HEK293 (cell line): Measurements from ENCODE around the gene NCBP1.

Experiments used
- CTCF ChIA-PET: fragments of 350-600 bp; formaldehyde crosslinking; extraction: SDS; loops from one replicate; lab custom pipeline; 2021; ENCODE audit warnings: antibody characterized with exemption; lab: Yijun Ruan, JAX
- POLR2A ChIA-PET: fragments of 300-600 bp; formaldehyde crosslinking; extraction: SDS; loops from one replicate; lab custom pipeline; 2020; ENCODE audit warnings: antibody characterized with exemption, inconsistent platforms; lab: Yijun Ruan, JAX
- H3K27ac ChIP-seq: fragments of 200-500 bp; sonication (Bioruptor generic); 2 replicates; pipeline ENCODE4 v1.5.1; 2014; ENCODE audit warnings: low read depth, low read length, control low read depth, inconsistent platforms; ENCODE audit errors: extremely low read depth
- H3K36me3 ChIP-seq, 2 experiments: fragments of 200-500 bp in 1 of 2; sonication (Bioruptor generic) in 1 of 2; 1 replicate in 1 of 2; 2 replicates in 1 of 2; pipeline ENCODE4 v1.5.1; 2014 to 2017; ENCODE audit warnings: inconsistent platforms in 2 of 2, low read length in 2 of 2; ENCODE audit not compliant: control insufficient read depth in 2 of 2, insufficient read depth in 1 of 2
- H3K4me1 ChIP-seq: fragments of 200-500 bp; sonication (Bioruptor generic); 2 replicates; pipeline ENCODE4 v1.5.1; 2014; ENCODE audit warnings: mild to moderate bottlenecking, low read length, inconsistent platforms; ENCODE audit not compliant: control insufficient read depth, insufficient read depth
- H3K4me3 ChIP-seq: 2 replicates; pipeline ENCODE4 v1.5.1; 2011; ENCODE audit warnings: low read depth, mild to moderate bottlenecking, control low read depth, low read length, moderate library complexity
- H3K9me3 ChIP-seq: fragments of 200-500 bp; sonication (Bioruptor generic); 2 replicates; pipeline ENCODE4 v1.5.1; 2014; ENCODE audit warnings: low read depth, low read length, inconsistent platforms; ENCODE audit not compliant: control insufficient read depth, insufficient read depth
- GLI2 ChIP-seq: fragments of 450-650 bp; formaldehyde crosslinking; IDR thresholded peaks from 2 replicates; pipeline ENCODE4; 2017; ENCODE audit warnings: missing biosample characterization, missing genetic modification characterization, low read depth, borderline replicate concordance
- KLF9 ChIP-seq: fragments of 450-650 bp; formaldehyde crosslinking; IDR thresholded peaks from 2 replicates; pipeline ENCODE4 v1.5.1; 2016; ENCODE audit warnings: missing biosample characterization, missing genetic modification characterization, low read depth
- WT1 ChIP-seq: fragments of 450-650 bp; formaldehyde crosslinking; IDR thresholded peaks from 2 replicates; pipeline ENCODE4 v1.5.1; 2016; ENCODE audit warnings: missing biosample characterization, missing genetic modification characterization
- YY1 ChIP-seq: fragments of 450-650 bp; formaldehyde crosslinking; IDR thresholded peaks from 2 replicates; pipeline ENCODE4 v1.5.1; 2018; ENCODE audit warnings: missing biosample characterization, missing genetic modification characterization
- ZFP41 ChIP-seq: fragments of 450-650 bp; formaldehyde crosslinking; IDR thresholded peaks from 2 replicates; pipeline ENCODE4 v1.5.1; 2016; ENCODE audit warnings: missing biosample characterization, missing genetic modification characterization, borderline replicate concordance
- ZNF10 ChIP-seq: fragments of 450-650 bp; formaldehyde crosslinking; IDR thresholded peaks from 2 replicates; pipeline ENCODE4 v1.5.1; 2017; ENCODE audit warnings: missing biosample characterization, missing genetic modification characterization
- ZNF114 ChIP-seq: fragments of 450-650 bp; formaldehyde crosslinking; IDR thresholded peaks from 2 replicates; pipeline ENCODE4 v1.5.0; 2017; ENCODE audit warnings: missing biosample characterization, missing genetic modification characterization
- ZNF138 ChIP-seq: fragments of 450-650 bp; formaldehyde crosslinking; IDR thresholded peaks from 2 replicates; pipeline ENCODE4 v1.5.1; 2016; ENCODE audit warnings: missing biosample characterization, missing genetic modification characterization, borderline replicate concordance
- ZNF221 ChIP-seq: fragments of 450-650 bp; formaldehyde crosslinking; IDR thresholded peaks from 2 replicates; pipeline ENCODE4 v1.5.1; 2017; ENCODE audit warnings: missing biosample characterization, missing genetic modification characterization, borderline replicate concordance
- ZNF354C ChIP-seq: fragments of 450-650 bp; formaldehyde crosslinking; IDR thresholded peaks from 2 replicates; pipeline ENCODE4 v1.5.1; 2016; ENCODE audit warnings: missing biosample characterization, missing genetic modification characterization, low read depth, borderline replicate concordance
- ZNF521 ChIP-seq: fragments of 450-650 bp; formaldehyde crosslinking; IDR thresholded peaks from 2 replicates; pipeline ENCODE4 v1.5.1; 2017; ENCODE audit warnings: missing biosample characterization, mild to moderate bottlenecking, missing genetic modification characterization
- ZNF530 ChIP-seq: fragments of 450-650 bp; formaldehyde crosslinking; IDR thresholded peaks from 2 replicates; pipeline ENCODE4 v1.5.1; 2016; ENCODE audit warnings: low read depth, missing biosample characterization, missing genetic modification characterization
- ZNF571 ChIP-seq: fragments of 450-650 bp; formaldehyde crosslinking; IDR thresholded peaks from 2 replicates; pipeline ENCODE4 v1.5.0; 2017; ENCODE audit warnings: missing biosample characterization, missing genetic modification characterization
- ZNF621 ChIP-seq: fragments of 450-650 bp; formaldehyde crosslinking; IDR thresholded peaks from 2 replicates; pipeline ENCODE4 v1.5.1; 2017; ENCODE audit warnings: missing biosample characterization, missing genetic modification characterization
- ZNF629 ChIP-seq: fragments of 450-650 bp; formaldehyde crosslinking; IDR thresholded peaks from 2 replicates; pipeline ENCODE4 v1.5.1; 2017; ENCODE audit warnings: missing biosample characterization, missing genetic modification characterization
- ZNF670 ChIP-seq: fragments of 450-650 bp; formaldehyde crosslinking; IDR thresholded peaks from 2 replicates; pipeline ENCODE4 v1.5.1; 2016; ENCODE audit warnings: missing biosample characterization, missing genetic modification characterization, low read depth
- ZNF677 ChIP-seq: fragments of 450-650 bp; IDR thresholded peaks from 2 replicates; pipeline ENCODE4 v1.5.0; 2018; ENCODE audit warnings: missing biosample characterization, mild to moderate bottlenecking, missing genetic modification characterization, moderate library complexity
- TF ChIP-seq, protein P1 (sequence below): fragments of 450-650 bp; formaldehyde crosslinking; conservative IDR thresholded peaks from 2 replicates; pipeline ENCODE4 v1.5.1; 2016; ENCODE audit warnings: low read depth, missing biosample characterization, missing genetic modification characterization
- TF ChIP-seq, protein P2 (sequence below): fragments of 450-650 bp; formaldehyde crosslinking; IDR thresholded peaks from 2 replicates; pipeline ENCODE4 v1.5.1; 2016; ENCODE audit warnings: missing biosample characterization, missing genetic modification characterization
- TF ChIP-seq, protein P3 (sequence below): fragments of 450-650 bp; formaldehyde crosslinking; IDR thresholded peaks from 2 replicates; pipeline ENCODE4 v1.5.1; 2016; ENCODE audit warnings: missing biosample characterization, missing genetic modification characterization, low read depth
- TF ChIP-seq, protein P4 (sequence below): fragments of 450-650 bp; formaldehyde crosslinking; IDR thresholded peaks from 2 replicates; pipeline ENCODE4 v1.5.1; 2017; ENCODE audit warnings: missing biosample characterization, missing genetic modification characterization

The NCBP1 gene

DNA sequence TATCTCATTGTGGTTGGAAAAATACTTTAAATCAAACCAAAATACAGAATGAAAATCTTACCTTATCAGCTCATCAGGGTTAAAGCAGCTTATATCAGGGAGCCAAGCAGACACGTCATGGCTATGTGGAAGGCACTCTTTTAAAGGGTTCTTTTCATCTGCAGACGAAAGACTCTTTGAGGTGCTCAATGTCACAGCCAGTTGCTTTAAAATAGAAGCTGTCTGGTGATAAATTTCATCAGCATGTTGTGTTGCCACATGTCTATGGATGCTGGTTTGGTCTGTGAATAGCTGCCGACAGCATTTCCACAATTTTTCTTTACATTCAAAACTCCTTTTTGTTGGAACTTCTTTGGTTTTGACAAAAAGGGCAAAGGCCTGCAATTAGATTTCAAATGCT lies 8.0 kb upstream of the NCBP1 start:
- TF ChIP-seq ZFP41 (tag by site-specific recombination) (no peak), ZNF621 (tag by site-specific recombination) (no peak), ZNF521 (no peak), ZNF629 (tag by site-specific recombination) (no peak), YY1 (tag by site-specific recombination) (no peak), WT1 (tag by site-specific recombination) (no peak), ZNF10 (tag by site-specific recombination) (no peak), ZNF138 (no peak), ZNF114 (no peak), ZNF530 (tag by site-specific recombination) (no peak), GLI2 (tag by site-specific recombination) (no peak)
- TF ChIP-seq, protein P1, sequence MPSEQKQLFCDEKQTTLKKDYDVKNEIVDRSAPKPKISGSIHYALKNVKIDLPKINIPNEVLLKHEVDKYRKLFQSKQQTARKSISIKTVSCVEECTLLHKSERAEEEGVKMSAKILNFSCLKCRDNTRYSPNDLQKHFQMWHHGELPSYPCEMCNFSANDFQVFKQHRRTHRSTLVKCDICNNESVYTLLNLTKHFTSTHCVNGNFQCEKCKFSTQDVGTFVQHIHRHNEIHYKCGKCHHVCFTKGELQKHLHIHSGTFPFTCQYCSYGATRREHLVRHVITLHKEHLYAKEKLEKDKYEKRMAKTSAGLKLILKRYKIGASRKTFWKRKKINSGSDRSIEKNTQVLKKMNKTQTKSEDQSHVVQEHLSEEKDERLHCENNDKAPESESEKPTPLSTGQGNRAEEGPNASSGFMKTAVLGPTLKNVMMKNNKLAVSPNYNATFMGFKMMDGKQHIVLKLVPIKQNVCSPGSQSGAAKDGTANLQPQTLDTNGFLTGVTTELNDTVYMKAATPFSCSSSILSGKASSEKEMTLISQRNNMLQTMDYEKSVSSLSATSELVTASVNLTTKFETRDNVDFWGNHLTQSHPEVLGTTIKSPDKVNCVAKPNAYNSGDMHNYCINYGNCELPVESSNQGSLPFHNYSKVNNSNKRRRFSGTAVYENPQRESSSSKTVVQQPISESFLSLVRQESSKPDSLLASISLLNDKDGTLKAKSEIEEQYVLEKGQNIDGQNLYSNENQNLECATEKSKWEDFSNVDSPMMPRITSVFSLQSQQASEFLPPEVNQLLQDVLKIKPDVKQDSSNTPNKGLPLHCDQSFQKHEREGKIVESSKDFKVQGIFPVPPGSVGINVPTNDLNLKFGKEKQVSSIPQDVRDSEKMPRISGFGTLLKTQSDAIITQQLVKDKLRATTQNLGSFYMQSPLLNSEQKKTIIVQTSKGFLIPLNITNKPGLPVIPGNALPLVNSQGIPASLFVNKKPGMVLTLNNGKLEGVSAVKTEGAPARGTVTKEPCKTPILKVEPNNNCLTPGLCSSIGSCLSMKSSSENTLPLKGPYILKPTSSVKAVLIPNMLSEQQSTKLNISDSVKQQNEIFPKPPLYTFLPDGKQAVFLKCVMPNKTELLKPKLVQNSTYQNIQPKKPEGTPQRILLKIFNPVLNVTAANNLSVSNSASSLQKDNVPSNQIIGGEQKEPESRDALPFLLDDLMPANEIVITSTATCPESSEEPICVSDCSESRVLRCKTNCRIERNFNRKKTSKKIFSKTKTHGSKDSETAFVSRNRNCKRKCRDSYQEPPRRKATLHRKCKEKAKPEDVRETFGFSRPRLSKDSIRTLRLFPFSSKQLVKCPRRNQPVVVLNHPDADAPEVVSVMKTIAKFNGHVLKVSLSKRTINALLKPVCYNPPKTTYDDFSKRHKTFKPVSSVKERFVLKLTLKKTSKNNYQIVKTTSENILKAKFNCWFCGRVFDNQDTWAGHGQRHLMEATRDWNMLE (tag by site-specific recombination): no peak
- TF ChIP-seq, protein P2, sequence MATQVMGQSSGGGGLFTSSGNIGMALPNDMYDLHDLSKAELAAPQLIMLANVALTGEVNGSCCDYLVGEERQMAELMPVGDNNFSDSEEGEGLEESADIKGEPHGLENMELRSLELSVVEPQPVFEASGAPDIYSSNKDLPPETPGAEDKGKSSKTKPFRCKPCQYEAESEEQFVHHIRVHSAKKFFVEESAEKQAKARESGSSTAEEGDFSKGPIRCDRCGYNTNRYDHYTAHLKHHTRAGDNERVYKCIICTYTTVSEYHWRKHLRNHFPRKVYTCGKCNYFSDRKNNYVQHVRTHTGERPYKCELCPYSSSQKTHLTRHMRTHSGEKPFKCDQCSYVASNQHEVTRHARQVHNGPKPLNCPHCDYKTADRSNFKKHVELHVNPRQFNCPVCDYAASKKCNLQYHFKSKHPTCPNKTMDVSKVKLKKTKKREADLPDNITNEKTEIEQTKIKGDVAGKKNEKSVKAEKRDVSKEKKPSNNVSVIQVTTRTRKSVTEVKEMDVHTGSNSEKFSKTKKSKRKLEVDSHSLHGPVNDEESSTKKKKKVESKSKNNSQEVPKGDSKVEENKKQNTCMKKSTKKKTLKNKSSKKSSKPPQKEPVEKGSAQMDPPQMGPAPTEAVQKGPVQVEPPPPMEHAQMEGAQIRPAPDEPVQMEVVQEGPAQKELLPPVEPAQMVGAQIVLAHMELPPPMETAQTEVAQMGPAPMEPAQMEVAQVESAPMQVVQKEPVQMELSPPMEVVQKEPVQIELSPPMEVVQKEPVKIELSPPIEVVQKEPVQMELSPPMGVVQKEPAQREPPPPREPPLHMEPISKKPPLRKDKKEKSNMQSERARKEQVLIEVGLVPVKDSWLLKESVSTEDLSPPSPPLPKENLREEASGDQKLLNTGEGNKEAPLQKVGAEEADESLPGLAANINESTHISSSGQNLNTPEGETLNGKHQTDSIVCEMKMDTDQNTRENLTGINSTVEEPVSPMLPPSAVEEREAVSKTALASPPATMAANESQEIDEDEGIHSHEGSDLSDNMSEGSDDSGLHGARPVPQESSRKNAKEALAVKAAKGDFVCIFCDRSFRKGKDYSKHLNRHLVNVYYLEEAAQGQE: no peak
- TF ChIP-seq, protein P3, sequence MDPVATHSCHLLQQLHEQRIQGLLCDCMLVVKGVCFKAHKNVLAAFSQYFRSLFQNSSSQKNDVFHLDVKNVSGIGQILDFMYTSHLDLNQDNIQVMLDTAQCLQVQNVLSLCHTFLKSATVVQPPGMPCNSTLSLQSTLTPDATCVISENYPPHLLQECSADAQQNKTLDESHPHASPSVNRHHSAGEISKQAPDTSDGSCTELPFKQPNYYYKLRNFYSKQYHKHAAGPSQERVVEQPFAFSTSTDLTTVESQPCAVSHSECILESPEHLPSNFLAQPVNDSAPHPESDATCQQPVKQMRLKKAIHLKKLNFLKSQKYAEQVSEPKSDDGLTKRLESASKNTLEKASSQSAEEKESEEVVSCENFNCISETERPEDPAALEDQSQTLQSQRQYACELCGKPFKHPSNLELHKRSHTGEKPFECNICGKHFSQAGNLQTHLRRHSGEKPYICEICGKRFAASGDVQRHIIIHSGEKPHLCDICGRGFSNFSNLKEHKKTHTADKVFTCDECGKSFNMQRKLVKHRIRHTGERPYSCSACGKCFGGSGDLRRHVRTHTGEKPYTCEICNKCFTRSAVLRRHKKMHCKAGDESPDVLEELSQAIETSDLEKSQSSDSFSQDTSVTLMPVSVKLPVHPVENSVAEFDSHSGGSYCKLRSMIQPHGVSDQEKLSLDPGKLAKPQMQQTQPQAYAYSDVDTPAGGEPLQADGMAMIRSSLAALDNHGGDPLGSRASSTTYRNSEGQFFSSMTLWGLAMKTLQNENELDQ: no peak
- H3K4me1 ChIP-seq: no peaks in the 10 kb centered on the region
- no peak overlapping the region for H3K4me3 ChIP-seq
- no peaks in the 10 kb centered on the region for H3K9me3 ChIP-seq
- H3K27ac ChIP-seq: no peak overlapping the region
- POLR2A ChIA-PET: no interaction called here
- H3K36me3 ChIP-seq: peaks cover 11 to 54% of the 10 kb centered on the region in 2 experiments
- CTCF ChIA-PET: interaction anchor here (1.0 to 2.8 kb wide), 3 partner anchors 10 to 158 kb away, joined by 4 to 26 read pairs (median 4); no protein-coding TSS in a partner anchor

DNA sequence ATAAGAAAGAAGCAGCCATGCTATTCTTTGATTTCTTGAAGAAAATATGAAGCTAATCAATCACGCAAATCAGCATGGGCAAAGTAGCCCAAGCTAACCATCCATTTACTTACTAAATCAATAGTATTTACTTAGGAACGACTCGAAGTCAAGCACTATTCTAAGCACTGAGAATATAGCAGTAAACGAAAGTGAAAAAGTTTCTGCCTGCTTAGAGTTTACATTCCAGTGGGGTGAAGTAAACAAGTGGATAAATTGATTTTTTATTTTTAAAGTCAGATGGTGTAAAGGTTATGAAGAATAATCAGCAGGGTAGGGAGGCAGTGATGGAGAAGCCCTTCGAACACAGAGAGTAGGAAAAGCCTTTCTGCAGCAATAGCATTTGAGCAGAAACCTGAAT lies 6.0 kb upstream of the NCBP1 start:
- no peak overlapping the region for H3K27ac ChIP-seq
- no peak overlapping the region for H3K4me3 ChIP-seq
- ChIA-PET CTCF (interaction anchor here (0.5 to 3.1 kb wide), 5 partner anchors 9 to 159 kb away, joined by 4 to 20 read pairs (median 11); no protein-coding TSS in a partner anchor), POLR2A (no interaction called here)
- TF ChIP-seq ZNF677 (no peak), ZNF670 (tag by site-specific recombination) (no peak), ZNF354C (tag by site-specific recombination) (no peak), ZNF221 (tag by site-specific recombination) (no peak), KLF9 (no peak), ZNF571 (tag by site-specific recombination) (no peak)
- TF ChIP-seq, protein P4, sequence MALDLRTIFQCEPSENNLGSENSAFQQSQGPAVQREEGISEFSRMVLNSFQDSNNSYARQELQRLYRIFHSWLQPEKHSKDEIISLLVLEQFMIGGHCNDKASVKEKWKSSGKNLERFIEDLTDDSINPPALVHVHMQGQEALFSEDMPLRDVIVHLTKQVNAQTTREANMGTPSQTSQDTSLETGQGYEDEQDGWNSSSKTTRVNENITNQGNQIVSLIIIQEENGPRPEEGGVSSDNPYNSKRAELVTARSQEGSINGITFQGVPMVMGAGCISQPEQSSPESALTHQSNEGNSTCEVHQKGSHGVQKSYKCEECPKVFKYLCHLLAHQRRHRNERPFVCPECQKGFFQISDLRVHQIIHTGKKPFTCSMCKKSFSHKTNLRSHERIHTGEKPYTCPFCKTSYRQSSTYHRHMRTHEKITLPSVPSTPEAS (tag by site-specific recombination): no peak
- H3K9me3 ChIP-seq: no peaks in the 10 kb centered on the region
- H3K4me1 ChIP-seq: no peaks in the 10 kb centered on the region
- H3K36me3 ChIP-seq: peaks cover 11 to 39% of the 10 kb centered on the region in 2 experiments
